HG03103 (cell line): ENCODE measurements around the gene MTFR1L.

ENCODE experiments used
- ATAC-seq: cut with Tn5 transposase; IDR thresholded peaks from one replicate; pipeline ENCODE4 v1.9.1; 2021; ENCODE audit warnings: low read depth; ENCODE audit not compliant: unreplicated experiment

MTFR1L gene

GRCh38 chr1:25806418-25806817 lies 13.3 kb upstream of the MTFR1L start:
- ATAC-seq = no peak

DNA sequence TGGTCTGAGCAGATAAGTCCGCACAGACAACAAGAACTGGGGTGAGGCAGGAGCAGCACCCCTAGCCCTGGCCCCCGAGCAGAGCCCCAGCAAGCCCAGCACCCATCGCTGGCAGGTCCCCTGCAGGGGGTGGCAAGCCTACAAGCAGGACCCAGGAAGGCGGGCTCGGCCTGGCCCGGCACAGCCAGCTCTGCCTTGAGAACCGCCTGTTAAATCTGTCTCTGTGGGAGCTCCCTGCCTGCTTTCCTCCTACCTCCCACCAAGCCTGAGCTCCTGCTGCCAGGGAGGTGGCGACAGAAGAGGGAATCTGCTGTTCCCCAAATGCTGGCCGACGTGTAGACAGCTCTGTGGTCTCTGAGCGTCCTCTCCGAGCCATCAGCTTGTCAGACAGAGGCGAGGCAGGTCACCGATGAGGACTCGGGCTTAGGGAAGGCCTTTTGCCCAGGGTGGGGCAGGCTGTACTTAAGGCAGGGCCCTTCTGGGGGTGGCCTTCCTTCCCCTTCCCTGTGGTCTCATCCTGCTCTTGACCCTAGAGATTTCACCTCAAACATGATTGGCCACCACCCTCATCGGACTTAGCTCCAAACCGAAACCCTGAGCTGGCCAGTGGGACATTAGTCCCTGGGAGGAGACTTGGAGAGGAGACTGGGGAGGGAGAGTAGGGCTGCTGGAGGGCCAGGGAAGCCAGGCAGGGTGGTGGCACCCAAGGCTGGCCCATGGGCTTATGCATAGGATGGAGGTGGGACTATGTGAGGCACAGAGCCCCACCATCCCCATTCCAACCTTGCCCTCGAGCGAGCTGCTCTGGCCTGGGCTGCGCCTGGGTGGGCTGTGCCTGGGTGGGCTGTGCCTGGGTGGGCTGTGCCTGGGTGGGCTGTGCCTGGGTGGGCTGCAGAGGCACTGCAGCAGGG lies 12.0 kb upstream of the MTFR1L start:
- ATAC-seq = no peak

DNA sequence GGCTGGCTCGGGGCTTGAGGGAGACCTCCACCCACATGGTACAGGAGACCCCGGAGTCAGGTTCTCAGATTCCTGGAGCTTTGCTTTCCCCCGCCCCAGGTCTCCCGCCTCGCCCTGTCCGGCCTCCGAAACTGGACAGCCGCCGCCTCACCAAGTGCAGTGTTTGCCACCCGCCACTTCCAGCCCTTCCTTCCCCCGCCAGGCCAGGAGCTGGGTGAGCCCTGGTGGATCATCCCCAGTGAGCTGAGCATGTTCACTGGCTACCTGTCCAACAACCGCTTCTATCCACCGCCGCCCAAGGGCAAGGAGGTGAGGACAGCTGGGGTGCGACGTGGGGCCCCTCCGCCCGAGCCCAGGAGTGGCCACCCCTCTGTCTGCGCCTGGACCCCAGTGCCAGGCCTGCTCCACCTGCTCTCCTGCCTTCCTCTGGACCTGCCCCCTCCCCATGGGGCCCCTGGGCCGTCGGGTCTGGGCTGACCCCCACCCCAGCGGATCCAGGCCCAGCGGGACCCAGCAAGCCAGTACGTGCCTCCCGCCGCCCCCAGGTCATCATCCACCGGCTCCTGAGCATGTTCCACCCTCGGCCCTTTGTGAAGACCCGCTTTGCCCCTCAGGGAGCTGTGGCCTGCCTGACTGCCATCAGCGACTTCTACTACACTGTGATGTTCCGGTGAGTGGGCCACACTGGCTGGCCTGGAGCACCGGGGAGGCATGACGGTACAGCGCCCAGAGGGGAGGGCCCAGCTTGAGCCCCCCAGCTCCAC lies 11.1 kb upstream of the MTFR1L start:
- no peak for ATAC-seq

DNA sequence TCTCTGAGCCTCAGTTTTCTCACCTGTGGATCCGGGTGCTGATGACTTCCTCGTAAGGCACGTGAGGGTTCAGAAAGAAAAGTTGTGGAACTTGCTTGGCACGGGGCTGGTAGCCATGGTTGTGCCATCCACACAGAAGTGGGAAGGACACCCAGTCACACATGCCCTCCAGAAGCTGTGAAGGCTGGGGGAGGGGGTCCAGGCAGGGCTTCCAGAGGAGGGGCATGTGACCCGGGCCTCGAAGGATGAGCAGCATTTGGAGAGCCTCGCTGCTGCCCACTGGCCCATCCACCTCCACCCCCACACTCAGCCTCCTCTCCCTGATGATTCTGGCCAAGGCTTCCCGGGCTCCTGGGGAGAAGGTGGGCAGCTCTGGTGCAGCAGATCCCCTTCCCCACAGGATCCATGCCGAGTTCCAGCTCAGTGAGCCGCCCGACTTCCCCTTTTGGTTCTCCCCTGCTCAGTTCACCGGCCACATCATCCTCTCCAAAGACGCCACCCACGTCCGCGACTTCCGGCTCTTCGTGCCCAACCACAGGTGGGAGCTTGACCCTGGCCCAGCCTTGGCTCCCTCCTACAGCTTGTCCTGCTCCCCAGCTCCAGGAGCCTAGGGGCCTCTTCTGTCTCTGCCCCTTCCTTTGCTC lies 10.3 kb upstream of the MTFR1L start:
- ATAC-seq = no peak

DNA sequence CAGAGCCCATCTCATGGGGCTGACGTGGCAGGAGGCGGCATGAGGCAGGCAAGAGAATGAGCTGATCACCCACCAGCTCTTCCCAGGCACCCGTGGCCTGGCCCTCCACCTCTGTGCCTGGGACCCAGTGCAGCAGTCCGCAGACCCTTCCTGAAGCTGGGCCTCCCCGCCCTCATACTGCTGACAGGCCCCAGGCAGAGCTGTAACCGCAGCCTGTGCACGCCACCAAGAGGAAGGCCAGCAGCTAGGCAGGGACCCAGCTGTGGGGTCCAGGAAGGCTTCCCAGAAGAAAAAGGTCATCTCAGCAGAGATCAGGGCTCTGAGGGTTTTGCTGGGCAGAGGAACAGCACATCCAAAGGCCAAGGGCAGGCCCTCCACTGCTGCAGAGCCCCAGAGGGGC lies 9.8 kb upstream of the MTFR1L start:
- no peak for ATAC-seq

- no peak for ATAC-seq
Measured at GRCh38 chr1:25810341-25811299, 9.1 kb upstream of the MTFR1L start.

- ATAC-seq = no peak
Measured at GRCh38 chr1:25811384-25812082, 8.2 kb upstream of the MTFR1L start.

GRCh38 chr1:25813071-25813733 lies 6.6 kb upstream of the MTFR1L start:
- ATAC-seq = no peak

- ATAC-seq = no peak
Measured at GRCh38 chr1:25813734-25814471, 5.9 kb upstream of the MTFR1L start.

DNA sequence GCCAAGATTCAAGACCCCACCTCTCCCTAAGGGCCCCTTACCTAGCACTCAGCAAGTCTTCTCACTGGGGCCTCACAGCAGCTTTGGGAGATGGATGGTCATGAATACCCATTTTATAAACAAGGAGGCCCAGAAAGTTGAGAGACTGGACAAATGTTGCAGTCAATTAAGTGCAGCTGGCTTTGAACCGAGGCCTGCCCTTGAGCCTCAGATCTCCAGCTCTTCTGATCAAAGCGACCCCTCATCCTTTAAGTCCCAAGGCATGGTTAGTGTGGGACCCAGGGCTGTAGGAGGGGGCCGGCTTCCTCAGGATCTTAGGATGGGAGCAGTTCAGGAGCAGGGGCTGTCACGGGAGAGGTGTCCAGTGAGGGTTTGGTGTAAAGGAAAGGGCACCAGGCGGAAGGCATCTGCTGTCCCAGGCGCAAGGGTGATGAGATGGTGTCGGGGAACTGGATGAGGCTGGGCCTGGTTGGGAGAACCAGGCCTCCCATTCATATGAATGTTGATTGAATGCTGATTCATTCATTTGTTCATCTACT lies 5.1 kb upstream of the MTFR1L start:
- no peak for ATAC-seq

DNA sequence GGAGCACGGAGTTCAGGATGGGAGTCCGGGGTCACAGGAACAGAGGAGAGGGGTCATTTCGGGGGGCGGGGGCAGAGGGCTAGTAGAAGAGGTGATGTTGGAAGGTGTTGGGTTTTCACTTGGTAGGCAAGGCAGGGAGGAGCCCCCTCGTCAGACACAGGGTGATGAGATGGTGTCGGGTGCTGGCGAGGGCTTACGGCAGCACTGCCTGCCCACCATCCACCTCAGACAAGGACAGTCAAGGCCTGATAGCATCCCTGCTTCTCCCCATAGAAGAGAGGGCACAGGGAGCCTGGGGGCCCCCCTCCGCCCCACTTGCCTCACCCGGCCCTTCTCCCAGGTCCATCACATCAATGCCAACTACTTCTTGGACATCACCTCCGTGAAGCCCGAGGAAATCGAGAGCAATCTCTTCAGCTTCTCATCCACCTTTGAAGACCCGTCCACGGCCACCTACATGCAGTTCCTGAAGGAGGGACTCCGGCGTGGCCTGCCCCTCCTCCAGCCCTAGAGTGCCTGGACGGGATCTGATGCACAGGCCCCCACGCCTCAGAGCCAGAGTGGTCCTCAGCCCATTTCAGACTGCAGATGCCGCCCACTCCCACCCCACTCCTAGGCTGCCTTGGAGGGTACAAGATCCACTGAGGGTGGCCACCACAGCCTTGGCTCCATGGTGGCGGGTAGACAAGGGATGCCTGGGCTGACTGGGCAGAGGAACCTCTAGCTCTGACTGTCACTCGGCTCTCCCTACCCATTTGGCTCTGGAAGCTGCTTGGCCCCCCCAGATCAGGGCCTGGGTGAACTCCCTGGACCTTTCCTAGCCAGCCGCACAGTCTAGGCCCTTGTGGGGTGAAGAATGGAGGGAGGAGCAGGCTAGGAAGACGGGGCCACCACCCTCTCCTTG lies 4.3 kb upstream of the MTFR1L start:
- no peak for ATAC-seq

DNA sequence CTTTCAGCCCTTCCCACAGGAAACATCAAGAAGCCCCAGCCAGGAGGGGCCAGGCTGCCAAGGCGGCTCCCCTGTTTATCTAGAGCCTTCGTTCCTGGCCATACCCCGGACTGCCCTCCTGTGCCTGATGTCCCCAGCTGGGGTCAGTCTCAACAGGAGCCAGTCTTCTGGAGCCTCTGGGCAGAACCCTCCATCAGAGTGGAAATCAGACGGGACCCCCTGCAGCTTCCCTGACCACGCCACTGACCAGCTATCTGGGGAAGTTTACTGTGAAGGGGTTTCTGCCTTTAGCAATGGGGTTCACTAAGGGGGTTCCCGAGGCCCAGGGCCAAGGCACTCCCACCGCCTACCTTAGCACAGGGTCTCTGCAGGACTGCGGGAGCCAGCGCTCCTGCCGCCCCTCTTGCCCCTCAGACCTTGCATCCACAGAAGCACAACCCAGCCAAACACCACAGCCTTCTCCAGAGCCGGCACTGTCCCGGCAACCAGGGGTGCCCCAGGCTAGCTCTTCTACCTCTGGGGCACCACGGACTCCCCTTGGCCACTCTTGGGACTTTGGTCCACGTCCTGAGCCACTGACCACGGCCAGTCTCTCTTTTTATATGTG lies 3.5 kb upstream of the MTFR1L start:
- ATAC-seq = no peak

DNA sequence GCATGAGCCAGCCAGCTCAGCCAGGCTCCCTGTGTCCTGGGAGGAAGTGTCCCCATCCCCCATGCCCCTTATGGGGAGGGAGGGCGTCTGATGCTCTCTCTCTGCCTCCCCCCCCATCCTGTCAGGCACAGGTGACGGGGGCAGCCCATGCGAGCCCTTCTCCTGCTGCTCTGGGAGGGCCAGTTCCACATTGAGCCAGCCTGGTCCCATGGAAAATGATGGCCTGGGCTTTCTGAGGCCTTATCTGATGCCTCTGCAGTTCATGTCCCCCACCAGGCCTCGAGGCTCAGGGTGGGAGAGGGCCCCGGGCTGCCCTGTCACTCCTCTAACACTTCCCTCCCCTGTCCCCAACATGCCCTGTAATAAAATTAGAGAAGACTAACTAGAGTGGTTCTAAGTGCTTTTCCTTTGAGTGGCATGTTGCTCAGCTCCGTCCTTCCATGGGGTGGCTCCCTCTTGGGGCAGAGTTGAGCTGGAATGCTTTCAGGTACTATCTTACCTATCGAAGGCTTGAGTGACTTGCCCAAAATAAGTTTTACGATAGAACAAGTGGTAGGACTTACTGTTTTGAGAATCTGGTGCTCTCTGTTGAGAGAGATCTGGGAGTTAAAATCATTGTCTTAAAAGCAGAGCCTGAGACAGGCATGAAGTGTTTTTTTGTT lies 1.8 kb upstream of the MTFR1L start:
- ATAC-seq = no peak

GRCh38 chr1:25818569-25818968 lies 1.2 kb upstream of the MTFR1L start:
- no peak for ATAC-seq

DNA sequence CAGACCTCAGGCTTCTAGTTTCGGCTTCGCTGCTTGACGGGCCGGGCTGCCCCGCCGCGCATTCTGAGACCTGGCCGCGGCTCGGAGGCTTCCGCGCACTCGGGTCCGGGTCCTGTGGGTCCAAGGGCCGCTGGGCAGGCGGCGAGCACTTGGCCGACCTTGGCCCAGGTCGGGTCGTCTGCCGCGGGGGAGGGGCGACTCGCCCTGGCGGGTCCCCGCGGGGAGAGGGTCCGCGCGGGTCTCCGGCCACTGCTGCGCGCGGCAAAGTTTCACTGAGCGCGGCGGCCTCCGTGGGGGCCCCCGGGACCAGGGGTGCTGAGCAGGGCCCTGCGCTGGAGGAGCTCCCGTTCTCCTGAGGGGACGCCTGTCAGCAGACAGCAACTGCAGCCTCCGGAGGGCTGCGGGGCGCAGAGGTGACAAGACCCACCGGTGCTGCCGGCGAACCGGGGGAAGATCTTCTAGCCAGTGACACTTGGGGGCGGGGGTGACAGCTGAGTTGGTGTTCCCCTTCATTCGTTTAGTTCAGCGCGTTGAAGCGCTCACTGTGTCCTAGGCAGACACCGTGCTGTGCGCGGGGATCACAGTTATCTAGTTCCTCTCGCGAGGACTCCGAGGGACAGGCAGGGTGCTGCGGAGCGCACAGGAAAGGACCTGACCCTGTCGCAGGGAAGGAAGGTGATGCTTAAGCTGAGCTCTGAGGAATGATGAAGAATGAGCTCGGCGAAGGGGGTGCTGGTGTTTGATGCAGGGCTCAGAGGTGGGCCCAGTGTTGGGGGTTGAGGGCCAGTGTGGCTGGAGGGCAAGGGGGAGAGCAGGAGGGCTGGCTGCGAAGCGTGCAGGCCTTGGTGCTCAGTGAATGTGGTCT lies 725 bp downstream of the MTFR1L start:
- ATAC-seq = peak; percentile 44
